HepG2 (cell line): ENCODE data around the gene DNASE1L2. TPM values are rescaled to one million over a fixed set of nuclear protein-coding genes. Genes with fewer than 3 reads are reported as not detected.

Experiments
- ATF7 ChIP-seq, 2 experiments: fragments of 450-650 bp in 1 of 2; sonication (generic) in 1 of 2; formaldehyde crosslinking in 1 of 2; IDR thresholded peaks; 2 replicates each; pipeline versions ENCODE4 v1.4.0 to v1.6.1; 2016 to 2020; ENCODE audit warnings: antibody characterized with exemption in 1 of 2, mild to moderate bottlenecking in 1 of 2, missing genetic modification reagents in 1 of 2
- EEA1 ChIP-seq: sonication (generic); formaldehyde crosslinking; IDR thresholded peaks from 2 replicates; pipeline ENCODE4 v1.5.1; 2020; ENCODE audit warnings: mild to moderate bottlenecking, missing genetic modification reagents, borderline replicate concordance
- FOXA3 ChIP-seq: IDR thresholded peaks from 2 replicates; pipeline ENCODE4 v1.6.1; 2016; ENCODE audit warnings: missing genetic modification reagents, missing compliant biosample characterization
- ISX ChIP-seq: sonication (generic); formaldehyde crosslinking; conservative IDR thresholded peaks from 2 replicates; pipeline ENCODE4 v1.5.0; 2020; ENCODE audit warnings: missing genetic modification reagents
- KDM1A ChIP-seq: IDR thresholded peaks from 2 replicates; pipeline ENCODE4 v1.6.1; 2016; ENCODE audit warnings: missing compliant biosample characterization
- MAFG ChIP-seq: sonication (generic); formaldehyde crosslinking; IDR thresholded peaks from 2 replicates; pipeline ENCODE4 v1.5.1; 2020; ENCODE audit warnings: mild to moderate bottlenecking, missing genetic modification reagents
- MIXL1 ChIP-seq: IDR thresholded peaks from 2 replicates; pipeline ENCODE4 v1.6.1; 2016
- NFE2L2 ChIP-seq: fragments of 150-350 bp; IDR thresholded peaks from 2 replicates; pipeline ENCODE4 v1.6.1; 2014; ENCODE audit warnings: low read length
- NFRKB ChIP-seq: fragments of 450-650 bp; IDR thresholded peaks from 2 replicates; pipeline ENCODE4 v1.6.1; 2017
- NPAS2 ChIP-seq: sonication (generic); formaldehyde crosslinking; IDR thresholded peaks from 2 replicates; pipeline ENCODE4 v1.8.0; 2022; ENCODE audit warnings: mild to moderate bottlenecking, missing genetic modification reagents, borderline replicate concordance
- NR2C2 ChIP-seq: sonication (generic); formaldehyde crosslinking; IDR thresholded peaks from 2 replicates; pipeline ENCODE4 v1.4.0; 2020; ENCODE audit warnings: missing genetic modification reagents, mild to moderate bottlenecking, moderate library complexity, borderline replicate concordance
- RARG ChIP-seq: sonication (generic); formaldehyde crosslinking; IDR thresholded peaks from 2 replicates; pipeline ENCODE4 v1.4.0; 2020; ENCODE audit warnings: low read depth, mild to moderate bottlenecking, missing genetic modification reagents
- RBAK ChIP-seq: sonication (generic); formaldehyde crosslinking; IDR thresholded peaks from 2 replicates; pipeline ENCODE4 v1.5.1; 2020; ENCODE audit warnings: mild to moderate bottlenecking, missing genetic modification reagents
- SKI ChIP-seq: fragments of 450-650 bp; IDR thresholded peaks from one replicate; pipeline ENCODE4 v1.6.1; 2018; ENCODE audit warnings: mild to moderate bottlenecking; ENCODE audit not compliant: partially characterized antibody
- SNRNP70 ChIP-seq: fragments of 200-400 bp; formaldehyde crosslinking; IDR thresholded peaks from 2 replicates; pipeline ENCODE4 v1.6.1; 2017; ENCODE audit warnings: mild to moderate bottlenecking, low read depth, low read length, moderate library complexity
- SRF ChIP-seq: IDR thresholded peaks from 2 replicates; pipeline ENCODE4 v1.6.1; 2011; ENCODE audit warnings: mild to moderate bottlenecking, low read depth, low read length, moderate library complexity
- SUZ12 ChIP-seq: fragments of 150-350 bp; IDR thresholded peaks from 2 replicates; pipeline ENCODE4 v1.6.1; 2014; ENCODE audit warnings: low read depth, low read length
- YY1 ChIP-seq: IDR thresholded peaks from 2 replicates; pipeline ENCODE4 v1.6.1; 2011; ENCODE audit warnings: low read length, low read depth, moderate library complexity, mild to moderate bottlenecking; ENCODE audit not compliant: insufficient read depth, insufficient replicate concordance
- ZBTB20 ChIP-seq: sonication (generic); formaldehyde crosslinking; IDR thresholded peaks from 2 replicates; pipeline ENCODE4 v1.8.1; 2023; ENCODE audit warnings: missing genetic modification reagents, low read depth, mild to moderate bottlenecking, borderline replicate concordance
- ZFP62 ChIP-seq: sonication (generic); formaldehyde crosslinking; IDR thresholded peaks from 2 replicates; pipeline ENCODE4 v1.4.0; 2020; ENCODE audit warnings: missing genetic modification reagents
- ZNF296 ChIP-seq: sonication (generic); formaldehyde crosslinking; conservative IDR thresholded peaks from 2 replicates; pipeline ENCODE4 v1.5.0; 2020; ENCODE audit warnings: mild to moderate bottlenecking, missing genetic modification reagents
- ZNF672 ChIP-seq: sonication (generic); formaldehyde crosslinking; IDR thresholded peaks from 2 replicates; pipeline ENCODE4 v1.8.1; 2022; ENCODE audit warnings: missing genetic modification reagents
- ZNF713 ChIP-seq: sonication (generic); formaldehyde crosslinking; IDR thresholded peaks from 2 replicates; pipeline ENCODE4 v1.4.0; 2020; ENCODE audit warnings: mild to moderate bottlenecking, missing genetic modification reagents
- ZNF766 ChIP-seq: sonication (generic); formaldehyde crosslinking; IDR thresholded peaks from 2 replicates; pipeline ENCODE4 v1.5.0; 2020; ENCODE audit warnings: missing genetic modification reagents, borderline replicate concordance
- ZNF768 ChIP-seq: sonication (generic); formaldehyde crosslinking; IDR thresholded peaks from 2 replicates; pipeline ENCODE4 v1.4.0; 2020; ENCODE audit warnings: missing genetic modification reagents
- polyA plus RNA-seq, 8 experiments: library from polyadenylated mRNA; depleted of rRNA in 3 of 8; stranded (reverse) in 7 of 8; unstranded in 1 of 8; fragments of >200 nt; fragmentation: Illumina TruSeq in 4 of 8; extraction: Trizol in 4 of 8; gene quantifications; 2 replicates each; pipeline versions ENCODE4 v1.2.1 to v1.2.3, GENCODE V29; 2011 to 2016; ENCODE audit warnings: low read depth in 4 of 8, missing spikeins in 1 of 8, mixed read lengths in 1 of 8; ENCODE audit not compliant: insufficient read depth in 1 of 8
- total RNA-seq, 5 experiments: library from RNA; depleted of rRNA; stranded (reverse); fragments of >200 nt; fragmentation: Illumina TruSeq; extraction: Trizol; gene quantifications; 2 replicates each; pipeline ENCODE4 v1.2.3, GENCODE V29; 2016; ENCODE audit warnings: low read depth in 1 of 5
- TF ChIP-seq, protein P1 (sequence below): sonication (generic); formaldehyde crosslinking; IDR thresholded peaks from 2 replicates; pipeline ENCODE4 v1.5.0; 2020; ENCODE audit warnings: mild to moderate bottlenecking, missing genetic modification reagents
- TF ChIP-seq, protein P2 (sequence below): sonication (generic); formaldehyde crosslinking; IDR thresholded peaks from 2 replicates; pipeline ENCODE4 v1.4.0; 2020; ENCODE audit warnings: missing genetic modification reagents
- TF ChIP-seq, protein P3 (sequence below): sonication (generic); formaldehyde crosslinking; IDR thresholded peaks from 2 replicates; pipeline ENCODE4 v1.5.0; 2020; ENCODE audit warnings: missing genetic modification reagents
- TF ChIP-seq, protein P4 (sequence below): IDR thresholded peaks from 2 replicates; pipeline ENCODE4 v1.6.1; 2016; ENCODE audit warnings: mild to moderate bottlenecking, missing biosample characterization, missing genetic modification reagents

Gene DNASE1L2
- total and polyA plus RNA-seq, 2 of the 13 experiments (the other 11 are each of a cell fraction or from before 2014, with no cell fraction given), result 0.44 to 0.50 TPM

DNA sequence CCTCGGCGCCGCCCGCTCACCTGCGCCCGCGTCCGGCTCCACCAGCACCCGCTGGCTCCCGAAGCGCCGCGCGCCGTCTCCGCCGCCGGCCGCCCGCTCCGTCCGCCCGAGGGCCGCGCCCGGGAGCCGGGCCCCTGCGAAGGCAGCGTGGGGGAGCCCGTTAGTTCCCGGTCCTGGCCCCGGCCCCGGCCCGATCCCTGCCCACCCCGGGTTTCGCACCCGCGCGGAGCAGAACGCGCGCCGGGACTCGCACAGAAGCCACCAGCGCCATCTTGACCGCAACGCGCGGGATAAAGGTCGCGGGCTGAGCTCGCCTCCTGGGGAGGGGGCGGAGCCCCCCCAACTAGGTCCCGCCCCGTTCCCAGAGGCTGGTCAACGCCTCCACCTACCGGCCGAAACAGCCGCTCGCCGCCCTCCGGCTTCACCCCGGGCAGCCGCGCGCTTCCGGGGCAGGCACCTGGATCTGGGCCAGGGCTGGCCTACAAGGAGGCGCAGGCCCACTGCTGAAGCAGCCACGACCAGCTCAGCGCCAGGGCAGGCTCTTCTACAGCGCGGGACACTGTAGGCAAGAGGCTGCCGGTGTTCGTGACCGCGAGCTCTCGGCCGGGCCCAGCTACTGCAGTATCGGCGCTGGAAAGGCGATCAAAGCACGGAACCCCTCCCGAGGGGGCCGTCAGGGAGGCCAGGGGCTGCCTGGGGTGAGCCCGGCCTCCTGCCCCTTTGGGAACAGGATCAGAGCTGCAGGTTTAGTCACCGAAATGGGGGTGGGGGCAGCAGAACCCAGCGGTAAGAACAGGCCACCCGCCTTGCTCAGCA, 15.3 kb downstream of the DNASE1L2 start, which contains the start of gene ECI1 (continued):
- no peak for TF ChIP-seq SNRNP70
- no peak for TF ChIP-seq ATF7 (IDR thresholded peaks at IDR 0.05)
- peak; percentile 47 for TF ChIP-seq ATF7 (CRISPR knock-in tag; IDR thresholded peaks at IDR 0.05)
- TF ChIP-seq ZBTB20 (CRISPR knock-in tag), result no peak
- TF ChIP-seq ZFP62, result no peak
- no peak for TF ChIP-seq EEA1
- peak; percentile 89 for TF ChIP-seq NR2C2 (CRISPR knock-in tag)
- TF ChIP-seq KDM1A, result no peak
- TF ChIP-seq FOXA3 (CRISPR knock-in tag), result peak; percentile 71; the same call in 1 of the 2 replicates
- peak; percentile 68 for TF ChIP-seq SKI
- no peak for TF ChIP-seq RARG (CRISPR knock-in tag)
- TF ChIP-seq SRF, result no peak
- no peak for TF ChIP-seq MIXL1 (CRISPR knock-in tag)
- no peak for TF ChIP-seq NFE2L2
- TF ChIP-seq, protein P1, sequence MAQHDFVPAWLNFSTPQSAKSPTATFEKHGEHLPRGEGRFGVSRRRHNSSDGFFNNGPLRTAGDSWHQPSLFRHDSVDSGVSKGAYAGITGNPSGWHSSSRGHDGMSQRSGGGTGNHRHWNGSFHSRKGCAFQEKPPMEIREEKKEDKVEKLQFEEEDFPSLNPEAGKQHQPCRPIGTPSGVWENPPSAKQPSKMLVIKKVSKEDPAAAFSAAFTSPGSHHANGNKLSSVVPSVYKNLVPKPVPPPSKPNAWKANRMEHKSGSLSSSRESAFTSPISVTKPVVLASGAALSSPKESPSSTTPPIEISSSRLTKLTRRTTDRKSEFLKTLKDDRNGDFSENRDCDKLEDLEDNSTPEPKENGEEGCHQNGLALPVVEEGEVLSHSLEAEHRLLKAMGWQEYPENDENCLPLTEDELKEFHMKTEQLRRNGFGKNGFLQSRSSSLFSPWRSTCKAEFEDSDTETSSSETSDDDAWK, result no peak
- no peak for TF ChIP-seq RBAK (CRISPR knock-in tag)
- no peak for TF ChIP-seq ZNF672 (CRISPR knock-in tag)
- 0 out of 2 replicates have a peak, but pooled peaks have one; percentile 22 for TF ChIP-seq ZNF713 (CRISPR knock-in tag)
- peak; percentile 78; the same call in 1 of the 2 replicates for TF ChIP-seq ZNF768 (CRISPR knock-in tag)
- no peak; the same call in 1 of the 2 replicates for TF ChIP-seq ZNF766 (CRISPR knock-in tag)
- TF ChIP-seq NFRKB, result no peak
- TF ChIP-seq YY1, result peak; percentile 96
- no peak for TF ChIP-seq SUZ12
- TF ChIP-seq, protein P2, sequence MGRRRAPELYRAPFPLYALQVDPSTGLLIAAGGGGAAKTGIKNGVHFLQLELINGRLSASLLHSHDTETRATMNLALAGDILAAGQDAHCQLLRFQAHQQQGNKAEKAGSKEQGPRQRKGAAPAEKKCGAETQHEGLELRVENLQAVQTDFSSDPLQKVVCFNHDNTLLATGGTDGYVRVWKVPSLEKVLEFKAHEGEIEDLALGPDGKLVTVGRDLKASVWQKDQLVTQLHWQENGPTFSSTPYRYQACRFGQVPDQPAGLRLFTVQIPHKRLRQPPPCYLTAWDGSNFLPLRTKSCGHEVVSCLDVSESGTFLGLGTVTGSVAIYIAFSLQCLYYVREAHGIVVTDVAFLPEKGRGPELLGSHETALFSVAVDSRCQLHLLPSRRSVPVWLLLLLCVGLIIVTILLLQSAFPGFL (CRISPR knock-in tag), result no peak
- TF ChIP-seq MAFG (CRISPR knock-in tag), result no peak
- TF ChIP-seq ISX (CRISPR knock-in tag), result no peak
- TF ChIP-seq, protein P3, sequence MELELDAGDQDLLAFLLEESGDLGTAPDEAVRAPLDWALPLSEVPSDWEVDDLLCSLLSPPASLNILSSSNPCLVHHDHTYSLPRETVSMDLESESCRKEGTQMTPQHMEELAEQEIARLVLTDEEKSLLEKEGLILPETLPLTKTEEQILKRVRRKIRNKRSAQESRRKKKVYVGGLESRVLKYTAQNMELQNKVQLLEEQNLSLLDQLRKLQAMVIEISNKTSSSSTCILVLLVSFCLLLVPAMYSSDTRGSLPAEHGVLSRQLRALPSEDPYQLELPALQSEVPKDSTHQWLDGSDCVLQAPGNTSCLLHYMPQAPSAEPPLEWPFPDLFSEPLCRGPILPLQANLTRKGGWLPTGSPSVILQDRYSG (CRISPR knock-in tag), result 0 out of 2 replicates have a peak, but pooled peaks have one; percentile 23
- no peak for TF ChIP-seq NPAS2
- TF ChIP-seq, protein P4, sequence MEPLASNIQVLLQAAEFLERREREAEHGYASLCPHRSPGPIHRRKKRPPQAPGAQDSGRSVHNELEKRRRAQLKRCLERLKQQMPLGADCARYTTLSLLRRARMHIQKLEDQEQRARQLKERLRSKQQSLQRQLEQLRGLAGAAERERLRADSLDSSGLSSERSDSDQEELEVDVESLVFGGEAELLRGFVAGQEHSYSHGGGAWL (CRISPR knock-in tag), result peak; percentile 61; the same call in 1 of the 2 replicates
- TF ChIP-seq ZNF296 (CRISPR knock-in tag), result no peak
